WTC11 (cell line): Measurements from ENCODE around the gene NEK6.

Experiments used
- ELF4 ChIP-seq: sonication (generic); formaldehyde crosslinking; IDR thresholded peaks from 2 replicates; pipeline ENCODE4 v1.8.1; 2022; ENCODE audit warnings: low read depth, mild to moderate bottlenecking, moderate library complexity, missing genetic modification reagents
- ESRRA ChIP-seq: sonication (generic); formaldehyde crosslinking; IDR thresholded peaks from 2 replicates; pipeline ENCODE4 v1.8.1; 2022; ENCODE audit warnings: mild to moderate bottlenecking, missing genetic modification reagents, borderline replicate concordance
- HMGXB4 ChIP-seq: sonication (generic); formaldehyde crosslinking; IDR thresholded peaks from 2 replicates; pipeline ENCODE4 v1.8.1; 2023; ENCODE audit warnings: mild to moderate bottlenecking, moderate library complexity, missing genetic modification reagents
- MXD4 ChIP-seq: fragments of 250-450 bp; sonication (Bioruptor Pico); IDR thresholded peaks from 2 replicates; pipeline ENCODE4 v1.8.0; 2021; ENCODE audit warnings: mild to moderate bottlenecking, moderate library complexity, borderline replicate concordance
- NR2C2 ChIP-seq: sonication (generic); formaldehyde crosslinking; IDR thresholded peaks from 2 replicates; pipeline ENCODE4 v1.8.0; 2022; ENCODE audit warnings: mild to moderate bottlenecking, missing genetic modification reagents
- USF1 ChIP-seq: sonication (generic); formaldehyde crosslinking; IDR thresholded peaks from 2 replicates; pipeline ENCODE4 v1.8.0; 2022; ENCODE audit warnings: mild to moderate bottlenecking, missing genetic modification reagents
- ZNF138 ChIP-seq: sonication (generic); formaldehyde crosslinking; conservative IDR thresholded peaks from 2 replicates; pipeline ENCODE4 v1.8.1; 2022; ENCODE audit warnings: mild to moderate bottlenecking, moderate library complexity, missing genetic modification reagents
- TF ChIP-seq, protein P1 (sequence below): fragments of 200-600 bp; IDR thresholded peaks from 2 replicates; pipeline ENCODE4 v1.8.0; 2022; ENCODE audit warnings: antibody characterized with exemption
- TF ChIP-seq, protein P2 (sequence below): sonication (generic); formaldehyde crosslinking; IDR thresholded peaks from 2 replicates; pipeline ENCODE4 v1.8.1; 2023; ENCODE audit warnings: mild to moderate bottlenecking, missing genetic modification reagents, moderate library complexity

DNA sequence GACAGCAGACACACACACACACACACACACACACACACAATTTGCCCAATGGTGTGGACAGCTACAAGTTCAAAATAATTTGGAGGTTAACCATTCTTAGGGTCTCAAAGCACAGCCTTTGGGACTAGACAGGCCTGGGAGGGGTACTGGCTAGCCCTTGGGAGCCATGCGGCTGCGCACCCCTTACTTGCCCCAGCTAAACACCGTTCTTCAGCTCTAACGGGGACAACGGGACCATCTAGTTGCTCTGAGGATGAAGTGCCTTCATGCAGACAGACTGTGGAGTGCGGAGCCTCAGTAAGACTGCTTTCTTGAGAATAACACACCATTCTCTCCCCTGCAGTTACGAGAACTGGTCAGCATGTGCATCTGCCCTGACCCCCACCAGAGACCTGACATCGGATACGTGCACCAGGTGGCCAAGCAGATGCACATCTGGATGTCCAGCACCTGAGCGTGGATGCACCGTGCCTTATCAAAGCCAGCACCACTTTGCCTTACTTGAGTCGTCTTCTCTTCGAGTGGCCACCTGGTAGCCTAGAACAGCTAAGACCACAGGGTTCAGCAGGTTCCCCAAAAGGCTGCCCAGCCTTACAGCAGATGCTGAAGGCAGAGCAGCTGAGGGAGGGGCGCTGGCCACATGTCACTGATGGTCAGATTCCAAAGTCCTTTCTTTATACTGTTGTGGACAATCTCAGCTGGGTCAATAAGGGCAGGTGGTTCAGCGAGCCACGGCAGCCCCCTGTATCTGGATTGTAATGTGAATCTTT, 92.9 kb downstream of the NEK6 start:
- no peak for TF ChIP-seq HMGXB4 (CRISPR knock-in tag)
- TF ChIP-seq, protein P1, sequence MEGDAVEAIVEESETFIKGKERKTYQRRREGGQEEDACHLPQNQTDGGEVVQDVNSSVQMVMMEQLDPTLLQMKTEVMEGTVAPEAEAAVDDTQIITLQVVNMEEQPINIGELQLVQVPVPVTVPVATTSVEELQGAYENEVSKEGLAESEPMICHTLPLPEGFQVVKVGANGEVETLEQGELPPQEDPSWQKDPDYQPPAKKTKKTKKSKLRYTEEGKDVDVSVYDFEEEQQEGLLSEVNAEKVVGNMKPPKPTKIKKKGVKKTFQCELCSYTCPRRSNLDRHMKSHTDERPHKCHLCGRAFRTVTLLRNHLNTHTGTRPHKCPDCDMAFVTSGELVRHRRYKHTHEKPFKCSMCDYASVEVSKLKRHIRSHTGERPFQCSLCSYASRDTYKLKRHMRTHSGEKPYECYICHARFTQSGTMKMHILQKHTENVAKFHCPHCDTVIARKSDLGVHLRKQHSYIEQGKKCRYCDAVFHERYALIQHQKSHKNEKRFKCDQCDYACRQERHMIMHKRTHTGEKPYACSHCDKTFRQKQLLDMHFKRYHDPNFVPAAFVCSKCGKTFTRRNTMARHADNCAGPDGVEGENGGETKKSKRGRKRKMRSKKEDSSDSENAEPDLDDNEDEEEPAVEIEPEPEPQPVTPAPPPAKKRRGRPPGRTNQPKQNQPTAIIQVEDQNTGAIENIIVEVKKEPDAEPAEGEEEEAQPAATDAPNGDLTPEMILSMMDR = no peak
- TF ChIP-seq, protein P2, sequence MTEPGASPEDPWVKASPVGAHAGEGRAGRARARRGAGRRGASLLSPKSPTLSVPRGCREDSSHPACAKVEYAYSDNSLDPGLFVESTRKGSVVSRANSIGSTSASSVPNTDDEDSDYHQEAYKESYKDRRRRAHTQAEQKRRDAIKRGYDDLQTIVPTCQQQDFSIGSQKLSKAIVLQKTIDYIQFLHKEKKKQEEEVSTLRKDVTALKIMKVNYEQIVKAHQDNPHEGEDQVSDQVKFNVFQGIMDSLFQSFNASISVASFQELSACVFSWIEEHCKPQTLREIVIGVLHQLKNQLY (CRISPR knock-in tag) = no peak
- TF ChIP-seq ELF4 (CRISPR knock-in tag) = no peak
- TF ChIP-seq ZNF138 (CRISPR knock-in tag) = no peak
- TF ChIP-seq ESRRA = no peak
- no peak for TF ChIP-seq NR2C2
- TF ChIP-seq USF1 (CRISPR knock-in tag) = no peak
- TF ChIP-seq MXD4 (CRISPR knock-in tag) = no peak
